ENCODE results near the gene NACAD.

NACAD gene

DNA sequence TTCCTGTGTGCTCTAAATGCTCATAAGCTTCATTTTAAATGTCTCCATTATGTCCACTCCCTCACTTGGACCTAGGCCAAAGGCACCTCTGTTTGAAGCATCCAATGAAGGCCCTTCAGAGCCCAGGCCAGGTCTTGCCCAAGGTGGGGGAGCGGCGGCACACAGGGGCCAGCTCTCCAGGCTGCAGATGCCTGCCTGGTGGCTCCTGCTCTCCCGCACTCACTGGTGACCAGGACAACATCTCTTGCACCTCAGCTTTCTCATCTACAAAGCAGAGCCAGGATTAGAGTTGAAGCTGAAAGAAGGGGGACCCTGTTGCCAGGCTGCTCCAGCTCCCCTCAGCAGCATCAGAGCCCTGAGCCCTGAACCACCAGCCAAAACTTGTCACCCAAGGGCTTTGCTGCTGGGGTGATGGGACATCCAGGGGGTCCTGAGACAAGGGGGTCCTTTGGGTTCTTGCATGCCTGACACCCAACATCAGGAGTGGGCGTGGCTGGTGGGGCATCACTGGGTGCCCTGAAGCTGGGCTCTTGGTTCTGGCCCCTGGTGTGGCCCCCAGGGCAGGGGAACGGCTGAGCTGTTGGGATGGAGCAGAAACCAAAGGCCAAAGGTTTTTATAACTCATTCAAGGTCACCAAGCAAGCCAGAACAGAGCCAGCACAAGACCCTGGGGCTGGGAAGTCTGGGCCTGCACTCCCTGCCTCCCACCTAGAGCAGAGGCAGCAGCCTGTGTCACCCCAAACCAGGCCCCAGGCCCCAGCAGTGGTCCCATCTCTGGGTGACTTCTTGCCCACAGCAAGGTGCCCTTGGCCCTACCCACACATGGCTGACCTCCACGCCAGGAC lies 1.2 kb downstream of the NACAD start:
- no peak for DNase-seq

DNA sequence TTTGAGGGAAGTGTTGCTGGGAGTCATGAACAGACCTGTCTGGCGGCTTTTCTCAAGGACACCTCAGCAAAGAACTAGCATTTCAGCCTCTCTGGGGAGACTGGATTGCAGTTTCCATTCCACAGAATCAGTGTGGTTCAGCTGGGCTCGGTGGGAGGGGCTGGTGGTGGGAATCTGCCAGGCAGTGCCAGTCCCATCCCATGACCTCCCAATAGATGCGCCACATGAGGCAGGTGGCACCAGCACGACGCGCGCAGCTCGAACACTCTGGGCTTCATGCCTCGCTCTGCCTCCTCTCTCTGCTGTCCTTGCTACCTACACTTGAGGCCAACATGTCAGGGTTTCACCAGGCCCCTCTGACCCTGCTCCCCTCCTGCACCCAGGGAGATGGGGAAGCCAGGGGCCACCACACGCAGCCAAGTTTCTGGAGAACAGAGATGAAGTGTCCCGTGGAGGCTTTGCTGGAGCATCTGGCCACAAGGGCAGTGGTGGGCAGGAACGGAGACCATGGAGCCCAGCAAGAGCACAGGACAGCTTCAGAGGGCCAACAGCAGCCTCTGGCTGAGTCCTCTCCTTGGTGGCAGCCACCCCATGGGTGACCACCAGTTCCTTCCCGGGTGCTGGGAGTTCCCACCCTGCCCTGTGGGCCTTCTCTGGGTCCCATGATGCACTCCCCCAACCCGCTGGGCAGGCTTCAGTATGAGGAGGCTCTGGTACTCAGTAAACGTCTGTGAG lies 2.3 kb downstream of the NACAD start:
- DNase-seq: no peak

DNA sequence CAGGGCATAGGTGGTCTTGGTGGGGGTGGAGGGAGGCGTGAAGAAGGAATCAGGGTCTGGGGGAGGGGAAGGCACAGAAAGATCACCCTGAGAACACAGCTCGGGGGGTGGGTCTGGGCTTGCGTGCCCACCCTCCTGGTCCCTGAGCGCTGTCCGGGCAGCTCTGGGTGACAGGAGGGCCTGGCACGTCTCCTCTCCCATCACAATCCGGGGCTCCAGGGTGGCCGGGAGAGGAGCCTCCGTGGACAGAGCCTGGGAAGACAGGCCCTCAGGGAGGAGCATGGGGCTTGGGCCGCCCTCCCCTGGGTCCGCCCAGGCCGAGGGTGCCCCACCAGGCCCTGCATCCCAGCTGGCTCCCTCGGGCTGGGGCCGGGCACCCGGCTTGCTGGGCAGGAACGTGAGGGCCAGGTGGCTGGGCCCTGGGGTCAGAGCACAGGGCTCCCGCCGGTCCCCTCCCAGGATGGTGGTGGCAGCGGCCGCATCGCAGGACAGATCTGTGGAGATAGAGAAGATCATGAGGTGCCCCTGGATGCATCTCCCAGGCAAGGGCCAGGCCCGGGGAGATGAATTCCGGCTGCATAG lies 3.1 kb downstream of the NACAD start:
- no peak for DNase-seq

DNA sequence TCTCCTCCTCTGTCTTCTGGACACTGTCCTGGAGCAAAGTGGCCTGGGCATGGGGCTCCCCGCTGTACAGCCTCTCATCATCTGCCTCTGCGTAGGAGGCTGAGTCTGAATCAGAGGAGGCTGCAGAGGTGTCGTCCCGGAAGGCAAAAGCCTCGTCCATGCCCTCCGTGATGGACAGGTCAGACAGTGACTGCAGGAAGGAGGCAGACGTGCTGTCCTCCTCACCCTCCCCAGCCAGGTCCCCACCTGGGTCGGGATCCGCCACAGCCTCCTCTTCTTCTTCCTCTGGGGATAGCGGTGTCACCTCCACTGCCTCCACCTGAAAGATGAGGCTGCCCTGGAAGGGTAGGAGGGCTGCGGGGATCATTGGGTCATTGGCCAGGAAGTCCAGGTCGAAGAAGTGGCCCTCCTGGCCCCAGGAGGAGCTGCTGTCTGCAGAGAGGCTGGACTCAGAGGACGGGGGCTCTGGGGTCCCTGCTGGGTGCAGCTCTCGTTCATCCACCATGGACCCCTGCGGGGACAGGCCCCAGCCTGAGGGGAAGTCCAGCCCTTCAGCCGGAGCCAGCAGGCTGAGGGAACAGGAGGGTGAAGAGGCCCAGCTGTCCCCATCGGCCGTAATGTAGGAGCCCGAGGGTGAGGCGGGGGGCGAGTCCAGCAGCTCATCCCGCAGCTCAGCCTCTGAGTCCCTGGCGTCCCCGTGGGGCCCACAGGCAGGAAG lies 3.7 kb downstream of the NACAD start:
- DNase-seq: no peak

DNA sequence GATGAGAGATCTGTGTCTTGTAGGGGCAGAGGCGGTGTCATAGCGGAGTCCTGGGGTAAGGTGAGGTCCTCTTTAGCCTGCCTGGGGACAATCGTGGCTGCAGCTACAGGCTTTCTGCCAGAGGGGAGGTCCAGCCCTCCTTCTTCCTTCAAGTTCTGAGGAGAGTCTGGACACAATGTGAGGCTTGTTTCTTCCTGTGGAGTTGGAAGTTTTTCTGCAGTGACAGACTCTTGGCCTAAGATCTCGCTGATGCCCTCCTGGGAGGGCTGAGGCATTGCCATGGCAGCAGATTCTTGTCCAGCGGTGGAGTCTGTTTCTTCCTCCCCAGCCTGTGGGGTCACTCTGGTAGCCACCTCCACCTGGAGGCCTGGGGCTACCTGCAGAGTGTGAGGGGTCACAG lies 4.4 kb downstream of the NACAD start:
- DNase-seq: no peak

DNA sequence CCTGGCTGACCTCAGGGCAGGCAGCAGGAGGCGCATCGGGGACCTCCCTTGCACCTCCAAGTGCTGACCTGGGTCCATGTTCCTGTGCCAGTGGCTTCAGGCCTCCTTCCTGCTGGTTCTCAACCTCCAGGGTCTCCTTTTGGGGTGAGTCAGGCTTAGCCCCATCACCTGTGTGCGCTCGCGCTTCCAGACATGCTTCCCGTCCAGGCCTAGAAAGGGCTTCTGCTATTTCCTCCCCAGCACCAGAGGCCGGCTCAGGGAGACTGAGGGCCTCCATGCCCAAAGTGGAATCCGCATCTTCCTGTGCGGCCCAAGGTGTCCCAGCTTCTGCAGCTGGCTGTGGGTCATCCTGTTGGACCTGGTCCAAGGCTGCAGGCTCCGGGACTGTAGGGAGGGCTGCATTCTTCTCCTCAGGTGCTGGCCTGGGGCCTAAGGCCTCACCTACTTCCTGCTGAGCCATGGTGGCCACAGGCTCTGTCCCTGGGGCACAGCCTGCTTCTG lies 5.9 kb downstream of the NACAD start:
- DNase-seq: no peak

DNA sequence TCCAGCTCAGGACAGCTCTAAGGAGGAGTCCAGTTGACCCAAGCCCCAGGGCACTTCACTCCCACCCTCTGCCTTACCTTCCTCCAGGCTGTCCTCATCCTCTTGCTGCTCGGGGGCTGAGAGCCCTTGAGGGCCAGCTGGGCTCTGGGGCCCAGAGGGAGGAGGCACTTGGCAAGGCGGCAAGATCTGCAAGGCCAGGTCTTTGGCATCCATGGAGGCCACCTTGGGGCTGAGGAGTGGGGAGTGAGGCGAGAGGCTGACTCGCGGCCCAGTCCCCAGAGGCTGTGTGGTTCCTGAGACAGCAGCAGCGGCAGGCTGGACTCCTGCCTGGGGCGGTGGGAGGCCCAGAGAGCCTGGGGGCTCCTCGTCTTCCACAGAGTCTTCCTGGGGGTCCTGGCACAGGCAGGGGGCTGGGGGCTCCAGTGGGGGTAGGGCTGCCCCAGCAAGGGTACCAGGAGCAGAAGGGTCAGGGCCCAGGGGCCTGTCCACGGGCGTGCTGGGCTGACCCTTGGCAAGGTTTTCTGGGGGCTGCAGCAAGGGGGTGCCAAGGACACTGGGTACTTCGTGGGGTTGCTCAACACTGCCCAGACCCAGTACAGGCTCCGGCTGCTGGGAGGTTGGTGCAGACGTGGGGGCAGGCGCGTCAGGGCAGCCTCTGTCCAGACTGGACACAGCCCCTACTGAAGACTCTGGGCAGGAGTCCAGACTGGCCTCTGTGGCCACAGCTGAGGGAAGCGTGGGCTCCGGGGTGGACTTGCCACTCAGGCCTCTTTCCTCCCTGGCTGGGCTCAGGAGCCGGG lies 6.5 kb downstream of the NACAD start:
- DNase-seq: no peak

DNA sequence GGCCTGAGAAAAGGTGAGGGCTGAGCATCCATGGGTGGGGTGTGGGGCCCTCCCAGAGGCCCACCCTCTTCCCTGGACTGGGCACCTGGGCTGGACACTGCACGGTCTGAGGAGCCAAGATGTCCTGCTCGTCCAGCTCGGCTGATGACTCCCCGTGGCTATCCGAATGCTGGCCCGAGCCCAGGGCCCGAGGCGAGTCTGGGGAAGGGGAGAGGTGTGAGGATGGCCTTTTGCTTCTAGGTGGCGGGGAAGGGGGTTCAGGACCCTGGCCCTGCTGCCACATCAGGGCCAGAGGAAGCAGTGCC lies 7.1 kb downstream of the NACAD start:
- DNase-seq: no peak

DNA sequence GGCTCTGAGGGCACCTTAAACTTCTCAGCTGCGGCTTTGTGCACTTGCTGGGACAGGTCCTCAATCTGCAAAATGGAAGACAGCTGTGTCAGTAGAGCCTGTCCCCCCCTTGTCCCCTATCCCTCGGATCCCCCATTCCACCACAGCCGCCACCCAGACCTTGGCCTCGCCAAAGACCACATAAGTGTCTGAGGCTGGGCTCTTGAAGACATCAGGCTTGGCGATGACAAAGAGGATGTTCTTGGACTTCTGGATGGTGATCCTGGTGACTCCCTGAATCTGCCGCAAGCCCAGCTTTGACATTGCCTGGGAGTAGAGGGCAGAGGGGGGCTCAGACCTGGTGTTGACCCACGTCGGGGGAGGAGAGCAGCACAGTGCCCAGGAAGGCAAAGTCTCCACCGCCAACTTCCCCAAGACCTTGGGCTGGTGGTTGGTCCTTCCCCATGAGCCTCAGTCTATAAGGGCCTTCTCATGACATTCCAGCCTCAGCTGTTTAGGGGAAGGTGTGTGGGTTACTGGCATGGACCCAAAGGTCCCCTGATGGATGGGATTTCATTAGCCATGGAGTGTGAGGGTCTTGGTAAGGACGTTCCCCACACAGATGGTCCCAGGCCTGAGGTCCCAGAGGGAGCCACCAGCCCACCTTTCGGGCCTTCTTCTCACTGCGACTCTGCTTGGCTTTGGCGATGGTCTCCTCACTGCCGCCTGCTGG lies 7.7 kb downstream of the NACAD start:
- DNase-seq: no peak

DNA sequence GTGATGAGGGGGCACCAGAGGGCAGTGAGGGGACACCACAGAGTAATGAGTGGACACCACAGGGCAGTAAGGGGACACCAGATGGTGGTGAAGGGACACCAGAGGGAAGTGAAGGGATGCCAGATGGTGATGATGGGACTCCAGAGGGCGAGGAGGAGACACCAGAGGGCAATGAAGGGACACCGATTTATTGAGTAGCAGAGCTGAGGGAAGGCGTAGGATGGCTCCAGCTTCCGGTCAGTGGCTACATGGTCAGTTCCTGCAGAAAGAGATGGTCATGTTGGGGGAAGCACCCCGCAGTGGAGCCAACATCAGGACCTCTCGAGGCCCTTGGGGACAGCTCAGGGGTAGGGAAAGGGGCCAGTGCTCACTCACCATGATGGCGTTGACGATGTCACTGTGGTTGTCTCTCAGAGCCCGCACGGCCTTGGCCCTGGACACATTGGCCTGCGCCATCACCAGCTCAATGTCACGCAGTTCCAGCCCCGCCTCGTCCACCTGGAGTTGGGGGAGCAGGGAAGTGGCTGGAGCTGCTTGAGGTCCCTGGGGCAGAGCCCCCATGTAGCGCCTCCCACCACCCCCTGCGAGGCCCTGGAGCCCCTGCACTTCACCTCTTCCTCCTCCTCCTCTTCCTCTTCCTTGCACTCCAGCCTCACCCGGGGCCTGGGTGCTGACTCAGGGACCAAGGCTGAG lies 8.4 kb downstream of the NACAD start:
- no peak for DNase-seq

DNA sequence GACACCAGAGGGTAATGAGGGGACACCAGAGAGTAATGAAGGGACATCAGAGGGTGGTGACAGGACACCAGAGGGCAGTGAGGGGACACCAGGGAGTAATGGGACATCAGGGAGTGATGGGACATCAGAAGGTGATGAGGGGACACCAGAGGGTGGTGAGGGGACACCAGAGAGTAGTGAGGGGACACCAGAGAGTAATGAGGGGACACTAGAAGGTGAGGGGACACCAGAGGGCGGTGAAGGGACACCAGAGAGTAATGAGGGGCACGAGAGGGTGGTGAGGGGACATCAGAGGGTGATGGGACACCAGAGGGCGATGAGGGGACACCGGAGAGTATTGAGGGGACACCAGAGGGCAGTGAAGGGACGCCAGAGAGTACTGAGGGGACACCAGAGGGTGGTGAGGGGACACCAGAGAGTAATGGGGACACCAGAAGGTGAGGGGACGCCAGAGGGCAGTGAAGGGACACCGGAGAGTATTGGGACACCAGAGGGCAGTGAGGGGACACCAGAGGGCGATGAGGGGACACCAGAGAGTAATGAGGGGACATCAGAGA lies 10.6 kb downstream of the NACAD start:
- no peak for DNase-seq

DNA sequence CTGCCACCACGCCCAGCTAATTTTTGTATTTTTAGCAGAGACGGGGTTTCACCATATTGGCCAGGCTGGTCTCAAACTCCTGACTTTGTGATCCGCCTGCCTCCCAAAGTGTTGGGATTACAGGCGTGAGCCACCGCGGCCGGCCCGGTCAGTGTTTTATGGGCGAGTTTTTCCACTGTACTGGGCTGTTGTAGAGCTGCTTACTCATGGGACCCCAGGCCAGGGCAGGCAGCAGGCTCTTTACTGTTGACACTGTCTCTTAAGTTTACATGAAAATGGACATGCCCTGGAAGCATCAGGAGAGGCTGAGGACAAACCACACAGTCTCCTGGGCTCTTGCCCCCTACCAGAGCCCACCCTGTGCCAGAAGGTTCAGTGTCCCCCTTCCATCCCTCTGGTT lies 11.2 kb downstream of the NACAD start:
- no peak for DNase-seq

DNA sequence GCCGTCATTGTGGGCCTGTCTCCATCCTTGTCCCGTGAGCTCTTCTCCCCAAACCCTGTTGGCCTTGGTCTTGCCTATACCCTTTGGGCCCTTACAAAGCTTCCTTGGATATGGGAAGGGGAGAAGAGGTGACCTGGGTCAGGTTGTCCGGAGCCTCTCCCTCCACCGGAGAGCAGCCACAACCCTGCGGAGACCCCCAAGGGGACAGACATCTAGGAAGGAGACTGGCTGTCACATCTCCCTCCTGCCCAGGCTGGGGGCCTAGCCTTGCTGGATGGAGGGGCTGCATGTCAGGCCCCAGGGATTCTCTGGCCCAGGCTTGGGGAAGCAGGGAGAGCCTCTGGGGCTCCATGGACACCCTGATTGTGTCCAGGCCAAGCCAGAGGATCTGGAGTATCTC lies 11.8 kb downstream of the NACAD start:
- no peak for DNase-seq

DNA sequence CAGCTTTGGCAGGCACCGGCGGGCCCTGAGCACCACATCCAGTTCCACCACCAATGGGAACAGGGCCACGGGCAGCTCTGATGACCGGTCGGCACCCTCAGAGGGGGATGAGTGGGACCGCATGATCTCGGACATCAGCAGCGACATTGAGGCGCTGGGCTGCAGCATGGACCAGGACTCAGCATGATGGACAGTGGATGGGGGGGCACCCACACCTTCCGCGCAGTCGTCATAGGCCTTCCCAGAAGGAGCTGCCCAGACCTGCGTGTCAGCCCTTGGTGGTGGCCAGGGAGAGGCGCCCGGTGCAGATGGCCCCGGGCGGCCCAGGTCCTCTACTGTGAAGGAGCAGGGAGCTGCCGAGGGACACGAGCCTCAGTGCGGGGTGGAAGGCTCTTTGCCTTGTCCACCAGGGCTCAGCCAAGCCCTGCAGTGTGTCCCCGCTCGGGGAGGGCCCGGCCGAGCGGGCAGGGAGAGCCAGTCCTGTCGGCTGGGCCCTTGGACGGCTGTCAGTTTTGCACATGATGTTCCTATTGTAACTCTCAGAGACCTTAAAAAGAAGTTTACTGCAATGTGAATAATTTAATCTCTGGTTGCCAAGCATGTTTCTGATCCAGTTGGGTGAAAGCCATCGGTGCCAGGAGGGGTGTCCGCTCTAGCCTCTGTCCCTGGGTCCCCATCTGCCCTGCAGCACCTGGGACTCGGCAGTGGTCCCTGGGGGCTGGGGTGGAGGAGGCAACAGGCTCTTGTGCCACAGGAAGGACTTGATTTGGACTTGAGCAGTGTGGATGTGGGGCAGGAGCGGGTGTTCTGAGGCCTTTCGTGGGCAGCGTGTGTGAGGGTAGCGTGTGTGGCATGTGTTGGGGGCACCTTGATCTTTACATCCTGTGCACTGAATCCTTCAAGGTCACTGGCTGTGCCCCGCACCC lies 12.6 kb downstream of the NACAD start:
- no peak for DNase-seq

DNA sequence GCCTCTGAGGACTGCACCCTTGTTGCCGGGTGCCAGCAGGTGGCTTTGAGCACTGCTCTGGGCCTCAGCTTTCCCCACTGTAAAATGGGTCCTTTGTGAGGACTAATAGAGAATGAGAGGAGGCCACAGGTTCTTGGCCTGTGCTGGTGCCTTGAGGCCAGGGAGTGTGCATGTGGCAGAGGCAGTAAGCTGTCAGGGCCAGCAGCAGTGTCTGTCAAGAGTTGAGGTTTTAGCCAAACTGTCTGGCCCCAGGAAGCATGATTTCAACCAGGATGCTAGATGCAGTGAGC lies 13.5 kb downstream of the NACAD start:
- no peak for DNase-seq

DNA sequence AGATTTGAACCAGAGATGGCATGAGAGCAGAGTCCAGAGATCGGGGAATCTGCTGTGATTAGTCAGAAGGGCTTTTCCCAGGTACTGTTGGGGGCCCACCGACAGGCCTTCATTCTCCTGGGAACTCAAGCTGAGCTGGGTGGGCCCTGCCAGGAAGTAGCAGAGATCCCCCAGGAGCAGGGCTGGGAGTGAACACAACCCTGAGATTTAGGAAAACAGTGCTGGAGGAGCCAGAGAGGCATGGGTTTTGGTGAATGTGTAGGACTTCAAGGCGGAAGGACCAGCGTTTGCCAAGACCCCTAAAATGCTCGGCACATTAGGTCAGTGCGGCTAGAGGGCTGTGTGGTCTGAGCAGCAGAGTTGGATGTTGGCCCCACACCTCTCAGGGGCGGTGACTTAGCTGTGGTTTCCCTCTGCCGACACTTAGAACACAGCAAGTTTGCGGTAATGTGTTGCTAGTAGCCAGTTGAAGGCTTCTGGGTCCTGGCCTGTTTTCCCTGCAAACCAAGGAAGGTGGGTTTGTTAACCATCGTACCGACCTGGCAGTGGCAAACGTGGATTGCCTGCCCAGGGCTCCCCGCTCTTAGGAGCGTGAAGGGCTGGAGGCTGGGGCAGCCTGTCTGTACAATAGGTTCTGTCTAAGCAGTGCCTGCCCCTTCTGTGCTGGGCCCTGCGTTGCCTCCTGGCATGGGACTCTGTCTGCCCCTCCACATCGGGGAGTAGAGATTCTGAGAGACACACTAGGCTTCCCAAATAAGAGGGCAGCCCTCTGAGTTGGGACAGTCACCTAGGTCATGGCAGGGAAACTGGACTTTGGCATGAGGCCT lies 14.0 kb downstream of the NACAD start:
- DNase-seq: no peak

DNA sequence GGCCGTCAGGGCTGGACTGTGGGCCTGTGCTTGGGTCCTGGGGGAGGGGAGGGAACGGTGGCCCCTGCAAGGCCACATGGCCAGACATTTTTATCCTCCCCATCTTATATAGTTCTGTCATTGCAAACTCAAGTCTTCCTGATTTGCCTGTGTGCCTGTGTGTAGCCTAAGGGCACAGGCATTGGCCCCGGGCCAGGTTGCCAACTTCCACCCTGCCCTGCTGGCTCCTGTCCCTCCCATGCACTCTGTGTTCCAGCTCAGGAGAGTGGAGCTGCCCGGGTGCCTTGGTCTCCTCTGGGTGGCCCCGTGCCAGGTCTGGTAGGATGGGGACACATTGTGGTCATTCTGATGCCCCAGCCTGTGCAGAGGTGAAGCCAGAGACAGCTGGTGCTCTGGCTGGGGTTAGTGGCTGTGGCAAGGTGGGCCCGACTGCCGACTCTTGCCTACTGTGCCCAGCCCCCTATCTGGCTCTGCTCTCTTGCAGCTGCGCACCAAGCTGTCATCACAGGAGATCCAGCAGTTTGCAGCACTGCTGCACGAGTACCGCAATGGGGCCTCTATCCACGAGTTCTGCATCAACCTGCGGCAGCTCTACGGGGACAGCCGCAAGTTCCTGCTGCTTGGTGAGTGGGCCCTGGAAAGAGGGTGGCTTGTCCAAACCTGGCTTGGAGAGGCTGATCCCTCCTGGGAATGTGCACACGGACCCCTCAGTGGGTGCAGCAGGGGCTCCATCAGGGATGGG lies 14.8 kb downstream of the NACAD start:
- no peak for DNase-seq

DNA sequence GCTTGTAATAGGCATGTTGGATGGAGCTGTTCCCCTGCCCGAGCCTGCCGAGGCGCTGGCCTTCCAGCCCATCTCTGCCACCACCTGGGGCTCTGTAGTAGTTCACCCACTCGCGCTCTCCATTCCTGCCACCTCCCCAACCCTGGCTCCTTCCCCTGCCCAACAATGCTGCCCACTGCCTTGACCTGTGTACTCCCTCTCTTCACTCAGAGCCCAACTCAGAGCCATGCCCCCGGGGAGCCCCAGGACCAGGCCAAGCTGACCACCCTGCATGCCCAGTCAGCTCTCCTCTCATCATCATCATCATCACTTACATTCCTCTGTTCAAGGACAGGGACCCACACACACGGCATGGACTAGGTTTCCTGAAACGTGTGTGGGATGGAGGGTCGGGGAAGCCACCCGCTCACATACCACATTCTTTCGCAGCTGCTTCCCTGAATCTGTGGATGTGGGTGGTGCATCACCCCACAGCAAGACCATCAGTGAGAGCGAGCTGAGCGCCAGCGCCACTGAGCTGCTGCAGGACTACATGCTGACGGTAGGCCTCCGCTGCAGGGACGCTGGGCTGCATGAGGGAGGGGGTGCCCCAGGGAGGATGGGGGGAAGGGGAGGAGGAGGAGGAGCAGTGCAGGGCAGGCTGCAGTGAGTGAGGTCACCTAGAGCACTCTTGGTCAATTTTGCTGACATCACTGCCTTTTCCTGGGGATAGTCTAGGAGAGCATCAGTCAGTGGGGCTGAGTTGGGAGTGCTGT lies 15.6 kb downstream of the NACAD start:
- DNase-seq: no peak
